Tibial nerve (tissue), 4 donors: ENCODE measurements around the gene MR1.

Experiments used
- CTCF ChIP-seq, 5 experiments: fragments of 200-600 bp in 3 of 5; fragments of 450-650 bp in 2 of 5; sonication (generic) in 3 of 5; IDR thresholded peaks; one replicate each; pipeline ENCODE4 v1.5.1; 2016 to 2019; ENCODE audit warnings: antibody characterized with exemption in 5 of 5, mild to moderate bottlenecking in 3 of 5, moderate library complexity in 2 of 5
- EP300 ChIP-seq, 2 donors: sonication (generic); formaldehyde crosslinking; IDR thresholded peaks; one replicate each; pipeline ENCODE4 v1.6.1; 2017; ENCODE audit warnings: antibody characterized with exemption in 2 of 2, mild to moderate bottlenecking in 1 of 2
- POLR2A ChIP-seq, 2 donors: fragments of 450-650 bp; IDR thresholded peaks; one replicate each; pipeline ENCODE4 v1.6.1; 2017; ENCODE audit warnings: antibody characterized with exemption in 2 of 2, mild to moderate bottlenecking in 2 of 2, moderate library complexity in 2 of 2

GRCh38 chr1:181076852-181077251, 43.1 kb downstream of the MR1 start:
- TF ChIP-seq CTCF (IDR thresholded peaks at IDR 0.05): no peak
- no peak for TF ChIP-seq EP300 (IDR thresholded peaks at IDR 0.05)
- no peak for TF ChIP-seq POLR2A (IDR thresholded peaks at IDR 0.05)
